Activated CD8-positive, alpha-beta memory T cell treated with anti-CD3 and anti-CD28 coated beads for 36 hours (primary cell): ENCODE measurements around the gene C16orf92. TPM values are rescaled to one million over a fixed set of nuclear protein-coding genes. Genes with fewer than 3 reads are reported as not detected.
"Not testable (repeated sequence)": the region's sequence is repeated elsewhere in the genome, so short reads cannot be mapped to it uniquely, and the experiment has no call there.

ENCODE experiments used
- CTCF ChIA-PET: fragments of 350-600 bp; sonication (Branson Sonifier 250); formaldehyde crosslinking; loops from one replicate; lab custom pipeline; 2021; ENCODE audit warnings: antibody characterized with exemption; lab: Charles Lee
- POLR2A ChIA-PET: fragments of 350-600 bp; sonication (Branson Sonifier 250); formaldehyde crosslinking; loops from one replicate; lab custom pipeline; 2021; ENCODE audit warnings: antibody characterized with exemption; lab: Charles Lee
- total RNA-seq, 2 experiments: library from RNA; stranded (reverse); gene quantifications; one replicate each; pipeline ENCODE4 v1.2.3, GENCODE V29; 2021

C16orf92 gene
- total RNA-seq, 2 experiments from 2014 or later = not detected

- ChIA-PET CTCF (interaction anchor here (0.6 to 2.8 kb wide), 30 partner anchors 9 to 352 kb away, joined by 3 to 13 read pairs (median 4); partner anchors contain the start of genes C16orf92 and TBX6), POLR2A (interaction anchor here (0.7 to 1.5 kb wide), 3 partner anchors 19 to 332 kb away, joined by 3 to 5 read pairs (median 3); partner anchors contain the start of gene ALDOA)
These were observed 9.3 kb downstream of the C16orf92 start for GRCh38 chr16:30032083-30032819.

DNA sequence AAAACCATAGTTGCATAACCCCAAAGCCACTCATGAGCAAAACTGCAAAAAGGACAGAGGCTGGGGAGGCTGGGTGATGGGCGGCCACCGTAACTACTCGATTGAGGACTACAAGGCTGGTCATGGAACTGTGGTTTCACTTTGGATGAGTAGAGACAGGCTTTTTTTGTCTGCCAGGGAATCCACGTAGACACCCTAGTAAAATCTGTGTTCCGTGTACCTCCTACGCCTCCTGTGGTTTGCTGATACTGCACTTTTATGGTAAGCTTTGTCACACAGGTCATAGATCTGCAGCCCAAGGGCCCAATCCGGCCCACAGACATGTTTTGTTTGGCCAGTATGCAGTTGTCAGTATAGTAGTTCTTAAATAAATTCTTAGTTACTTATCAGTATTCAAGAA lies 10.3 kb downstream of the C16orf92 start:
- ChIA-PET CTCF (interaction anchor here (1.0 to 2.8 kb wide), 11 partner anchors 10 to 334 kb away, joined by 3 to 13 read pairs (median 5); a partner anchor contains a TSS), POLR2A (no interaction called here)

GRCh38 chr16:30040221-30040620 lies 17.2 kb downstream of the C16orf92 start:
- ChIA-PET POLR2A (no interaction called here), CTCF (no interaction called here)

DNA sequence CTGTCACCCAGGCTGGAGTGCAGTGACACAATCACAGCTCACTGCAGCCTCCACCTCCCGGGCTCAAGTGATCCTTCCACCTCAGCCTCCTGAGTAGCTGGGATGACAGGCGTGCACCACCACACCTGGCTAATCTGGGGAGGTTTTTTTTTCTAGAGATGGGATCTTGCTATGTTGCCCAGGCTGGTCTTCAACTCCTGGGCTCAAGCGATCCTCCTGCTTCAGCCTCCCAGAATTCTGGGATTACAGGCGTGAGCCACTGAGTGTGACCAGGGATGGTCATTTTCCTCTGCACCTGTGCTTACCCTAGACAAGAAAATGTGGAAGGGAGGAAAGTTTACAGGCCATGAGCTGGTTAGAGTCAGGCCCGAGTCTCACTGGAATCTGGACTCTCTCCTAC lies 17.7 kb downstream of the C16orf92 start:
- CTCF ChIA-PET, POLR2A ChIA-PET: not testable (repeated sequence)

GRCh38 chr16:30041841-30042240 lies 18.8 kb downstream of the C16orf92 start:
- CTCF ChIA-PET = interaction anchor here (0.7 to 2.0 kb wide), 4 partner anchors 10 to 388 kb away, joined by 3 to 8 read pairs (median 5); partner anchors contain the start of genes DCTPP1 and TBX6
- POLR2A ChIA-PET = interaction anchor here (0.9 kb wide), 1 partner anchor 50 kb away, joined by 5 read pairs; the partner anchor contains the start of gene TBX6

DNA sequence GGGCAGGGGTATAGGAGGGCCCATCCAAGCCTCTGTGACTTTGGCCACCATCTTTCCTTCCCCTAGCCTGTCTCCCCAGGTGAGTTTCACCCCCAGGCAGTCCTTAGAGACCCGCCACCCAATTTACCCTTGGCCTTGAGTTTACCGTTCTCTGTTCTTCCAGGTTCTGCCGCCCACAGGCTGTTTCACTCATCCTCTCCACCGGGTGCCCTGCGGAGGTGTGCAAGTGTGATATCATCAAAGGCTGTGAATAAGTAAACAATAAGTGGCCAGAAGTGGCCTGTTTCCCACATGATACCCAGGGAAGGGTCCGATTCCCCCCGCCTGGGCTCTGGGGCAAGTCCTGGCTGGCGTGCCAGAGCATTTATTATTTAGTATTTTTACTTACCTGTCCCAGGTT lies 23.2 kb downstream of the C16orf92 start:
- ChIA-PET POLR2A (no interaction called here), CTCF (interaction anchor here (0.6 kb wide), 1 partner anchor 114 kb away, joined by 3 read pairs; no protein-coding TSS in a partner anchor)

- ChIA-PET POLR2A (no interaction called here), CTCF (interaction anchor here (0.6 kb wide), 1 partner anchor 114 kb away, joined by 3 read pairs; no protein-coding TSS in a partner anchor)
These were observed 23.6 kb downstream of the C16orf92 start for GRCh38 chr16:30046588-30046987.

DNA sequence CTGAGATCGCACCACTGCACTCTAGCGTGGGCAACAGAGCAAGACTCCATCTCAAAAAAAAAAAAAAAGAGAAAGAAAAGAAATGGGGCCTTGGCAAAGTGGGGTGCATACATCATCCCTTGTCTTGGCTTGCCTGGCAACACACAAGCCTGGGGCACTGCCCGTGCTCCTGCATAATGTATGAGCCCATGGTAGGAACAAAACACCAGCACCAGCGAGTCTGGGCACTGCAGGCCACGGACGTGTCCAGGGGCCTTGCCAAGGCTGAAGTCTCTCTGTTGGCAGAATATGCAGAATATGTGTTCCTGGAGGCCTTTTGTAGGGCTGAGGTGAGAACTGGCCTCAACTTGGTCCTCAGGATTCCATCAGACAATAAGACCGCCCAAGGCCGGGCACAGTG lies 26.9 kb downstream of the C16orf92 start:
- ChIA-PET POLR2A (interaction anchor here (0.9 kb wide), 1 partner anchor 10 kb away, joined by 5 read pairs; no protein-coding TSS in a partner anchor), CTCF (interaction anchor here (2.1 kb wide), 1 partner anchor 18 kb away, joined by 4 read pairs; no protein-coding TSS in a partner anchor)

GRCh38 chr16:30051518-30051917 lies 28.5 kb downstream of the C16orf92 start:
- CTCF ChIA-PET = interaction anchor here (0.6 kb wide), 2 partner anchors 36 to 125 kb away, joined by 3 read pairs; no protein-coding TSS in a partner anchor
- POLR2A ChIA-PET = interaction anchor here (0.6 kb wide), 3 partner anchors 19 to 247 kb away, joined by 3 to 5 read pairs (median 3); no protein-coding TSS in a partner anchor

DNA sequence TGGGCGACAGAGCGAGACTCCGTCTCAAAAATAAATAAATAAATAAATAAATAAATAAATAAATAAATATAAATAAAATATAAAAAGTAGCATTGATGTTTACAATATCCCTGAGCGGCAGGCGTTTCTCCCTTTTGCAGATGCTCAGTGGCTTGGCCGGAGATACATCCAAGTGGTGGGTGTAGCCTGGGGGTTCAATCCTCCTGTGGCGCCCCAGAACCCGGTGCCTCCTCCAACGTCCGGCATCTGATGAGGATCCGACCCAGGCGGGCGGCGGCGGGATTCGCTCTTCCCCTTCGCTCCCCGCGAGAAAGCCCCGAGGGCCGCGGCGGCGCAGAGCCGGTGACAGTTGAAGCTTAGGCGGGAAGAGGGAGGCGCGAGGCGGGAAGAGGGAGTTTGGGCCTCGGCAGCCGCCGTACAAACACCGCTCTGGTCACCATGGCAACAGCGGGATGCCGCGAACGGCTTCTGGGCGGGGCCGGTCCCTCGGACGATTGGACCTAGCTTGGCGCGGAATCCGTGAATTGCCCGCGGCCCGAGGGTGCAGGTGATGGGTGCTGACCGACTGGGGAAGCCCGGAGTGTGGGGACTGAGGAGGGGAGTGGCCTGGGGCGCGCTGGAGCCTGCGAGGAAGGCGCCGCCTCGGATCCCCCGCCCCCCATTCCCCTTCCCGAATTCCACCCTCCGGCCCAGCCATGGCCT lies 29.8 kb downstream of the C16orf92 start:
- CTCF ChIA-PET = interaction anchor here (1.1 to 1.6 kb wide), 4 partner anchors 13 to 39 kb away, joined by 3 to 9 read pairs (median 5); partner anchors contain the start of genes ALDOA, TBX6 and TLCD3B
- POLR2A ChIA-PET = interaction anchor here (1.1 to 1.9 kb wide), 3 partner anchors 11 to 39 kb away, joined by 3 to 4 read pairs (median 3); partner anchors contain the start of genes ALDOA and TBX6

- POLR2A ChIA-PET = interaction anchor here (1.1 to 1.9 kb wide), 3 partner anchors 10 to 38 kb away, joined by 3 to 4 read pairs (median 3); partner anchors contain the start of genes ALDOA and TBX6
- CTCF ChIA-PET = interaction anchor here (0.9 to 1.6 kb wide), 6 partner anchors 13 to 363 kb away, joined by 3 to 9 read pairs (median 4); partner anchors contain the start of genes ALDOA, TBX6 and TLCD3B
These were observed 30.5 kb downstream of the C16orf92 start for GRCh38 chr16:30053376-30054015.

GRCh38 chr16:30054451-30054850 lies 31.5 kb downstream of the C16orf92 start:
- POLR2A ChIA-PET = interaction anchor here (1.9 to 2.1 kb wide), 1 partner anchor 11 kb away, joined by 4 to 9 read pairs; the partner anchor contains the start of gene ALDOA

GRCh38 chr16:30054959-30055553 lies 32.1 kb downstream of the C16orf92 start:
- ChIA-PET POLR2A (interaction anchor here (2.1 kb wide), 1 partner anchor 10 kb away, joined by 9 read pairs; the partner anchor contains the start of gene ALDOA), CTCF (interaction anchor here (0.6 to 2.2 kb wide), 10 partner anchors 8 to 375 kb away, joined by 3 to 7 read pairs (median 3); partner anchors contain the start of gene DCTPP1)

More at GRCh38 chr16:30054451-30054850, 31.5 kb downstream of the C16orf92 start:
- CTCF ChIA-PET = interaction anchor here (0.6 to 2.2 kb wide), 6 partner anchors 9 to 58 kb away, joined by 3 to 7 read pairs (median 4); no protein-coding TSS in a partner anchor

DNA sequence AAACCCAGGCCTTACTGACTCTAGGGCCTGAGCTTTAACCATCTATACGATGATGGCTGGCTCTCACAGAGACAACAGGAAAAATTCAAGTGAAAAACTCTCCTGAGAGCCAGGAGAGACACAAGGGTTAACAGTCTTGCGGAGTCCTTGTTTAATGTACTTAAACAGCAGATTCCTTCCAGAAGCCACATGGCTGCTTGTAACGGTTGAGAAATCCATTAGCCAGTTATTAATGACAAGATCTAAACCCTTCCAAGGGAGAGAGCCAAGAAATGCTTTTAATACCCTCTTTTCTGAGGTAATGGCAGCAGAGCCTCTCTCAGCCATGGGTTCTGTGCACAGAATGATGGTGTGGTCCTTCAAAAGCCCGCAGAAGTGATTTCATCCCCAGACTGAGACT lies 37.3 kb downstream of the C16orf92 start:
- POLR2A ChIA-PET = interaction anchor here (0.8 kb wide), 1 partner anchor 11 kb away, joined by 5 read pairs; no protein-coding TSS in a partner anchor

GRCh38 chr16:30060836-30061554 lies 38.0 kb downstream of the C16orf92 start:
- ChIA-PET POLR2A (no interaction called here), CTCF (no interaction called here)

More for the DNA sequence above, 37.3 kb downstream of the C16orf92 start:
- CTCF ChIA-PET = no interaction called here

DNA sequence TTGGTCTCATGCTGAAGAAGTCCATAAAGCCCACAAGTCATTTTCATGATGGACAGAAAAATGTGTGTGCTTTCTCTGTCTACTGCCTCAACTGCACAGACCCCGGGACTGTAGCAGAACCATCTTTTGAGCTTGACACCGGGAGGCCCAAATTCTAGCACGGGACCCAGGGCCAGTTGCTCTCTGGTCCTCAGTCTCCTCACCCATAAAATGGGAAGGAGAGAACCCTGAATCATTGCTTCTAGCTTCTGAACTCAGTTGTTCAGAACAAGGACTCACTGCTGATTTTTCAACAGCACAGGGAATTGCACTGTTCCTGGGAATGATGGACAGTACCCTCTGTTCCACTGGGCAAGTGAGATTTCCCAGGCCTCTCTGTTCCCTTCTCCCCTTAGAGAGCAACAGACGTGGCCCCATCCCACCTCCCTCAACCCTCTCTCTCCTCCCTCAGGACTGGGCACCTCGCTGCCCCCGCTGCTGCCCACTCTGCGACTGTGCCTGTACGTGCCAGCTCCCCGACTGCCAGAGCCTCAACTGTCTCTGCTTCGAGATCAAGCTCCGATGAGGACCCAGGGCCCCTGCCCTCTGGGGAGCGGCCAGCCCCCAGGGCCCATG lies 40.4 kb downstream of the C16orf92 start:
- POLR2A ChIA-PET = interaction anchor here (1.2 to 1.6 kb wide), 3 partner anchors 10 to 247 kb away, joined by 3 to 4 read pairs (median 3); partner anchors contain the start of genes PAGR1 and TBX6
- CTCF ChIA-PET = interaction anchor here (0.6 to 1.3 kb wide), 5 partner anchors 8 to 362 kb away, joined by 3 to 4 read pairs (median 3); partner anchors contain the start of genes PPP4C and TBX6
